SK-N-MC (cell line): ENCODE data around the gene OR5K3.

ENCODE experiments used
- EZH2 ChIP-seq: fragments of 200-600 bp; sonication (generic); IDR thresholded peaks from one replicate; pipeline ENCODE4 v1.6.1; 2017; ENCODE audit warnings: antibody characterized with exemption
- POLR2AphosphoS5 ChIP-seq: IDR thresholded peaks from 2 replicates; pipeline ENCODE4 v1.6.1; 2012; ENCODE audit warnings: mild to moderate bottlenecking, low read depth, low read length, borderline replicate concordance

DNA sequence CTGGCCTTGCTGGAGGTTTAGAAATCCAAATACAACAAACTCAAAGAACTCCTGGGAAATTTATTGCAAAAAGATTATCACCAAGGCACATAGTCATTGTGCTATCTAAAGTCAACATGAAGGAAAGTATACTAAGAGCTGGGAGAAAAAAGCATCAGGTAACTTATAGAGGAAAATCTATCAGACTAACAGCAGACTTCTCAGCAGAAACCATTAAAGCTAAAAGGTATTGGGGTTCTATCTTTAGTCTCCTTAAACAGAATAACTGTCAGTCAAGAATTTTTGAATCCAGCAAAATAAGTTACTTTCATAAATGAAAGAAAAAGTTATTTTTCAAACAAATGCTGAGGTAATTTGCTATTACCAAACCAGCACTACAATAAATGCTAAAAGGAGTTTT is 8.0 kb downstream of the OR5K3 start:
- TF ChIP-seq POLR2AphosphoS5 = no peak
- TF ChIP-seq EZH2 = no peak
